NT2/D1 (cell line): ENCODE results near the gene ECI1.

ENCODE experiments used
- SUZ12 ChIP-seq: IDR thresholded peaks from 2 replicates; pipeline ENCODE4 v1.6.1; 2011; ENCODE audit not compliant: insufficient read length, insufficient read depth; ENCODE audit errors: extremely low read depth
- ZNF274 ChIP-seq: IDR thresholded peaks from 2 replicates; pipeline ENCODE4 v1.6.1; 2011; ENCODE audit warnings: mild to moderate bottlenecking, low read depth, low read length

- TF ChIP-seq SUZ12 (no peak), ZNF274 (no peak)
Measured at GRCh38 chr16:2230376-2230775, 21.0 kb downstream of the ECI1 start.
